Astrocyte of the spinal cord (primary cell): ENCODE results near the gene IL15.

ENCODE experiments used
- DNase-seq: peaks from one replicate; pipeline ENCODE4 v3.0.0; 2011; ENCODE audit warnings: low read depth, low spot score
- H3K4me3 ChIP-seq: 2 replicates; pipeline ENCODE4 v1.5.1; 2011; ENCODE audit warnings: low read depth, mild to moderate bottlenecking, low read length, moderate library complexity
- CTCF ChIP-seq: IDR thresholded peaks from 2 replicates; pipeline ENCODE4 v1.5.1; 2012; ENCODE audit warnings: low read depth, mild to moderate bottlenecking, low read length, inconsistent platforms
- in situ Hi-C: cut with HindIII; loops from 2 replicates; pipeline ENCODE4 v1.10.0; 2017; ENCODE audit warnings: low sequenced_read_pairs

Gene IL15

GRCh38 chr4:141719585-141719984 lies 83.2 kb downstream of the IL15 start:
- DNase-seq = no peak
- no peak for TF ChIP-seq CTCF
- no peak overlapping the region for H3K4me3 ChIP-seq
- in situ Hi-C loops = no loop called here

GRCh38 chr4:141721174-141721573 lies 84.8 kb downstream of the IL15 start:
- no peak for DNase-seq
- H3K4me3 ChIP-seq = no peak overlapping the region
- in situ Hi-C loops = no loop called here
- no peak for TF ChIP-seq CTCF

DNA sequence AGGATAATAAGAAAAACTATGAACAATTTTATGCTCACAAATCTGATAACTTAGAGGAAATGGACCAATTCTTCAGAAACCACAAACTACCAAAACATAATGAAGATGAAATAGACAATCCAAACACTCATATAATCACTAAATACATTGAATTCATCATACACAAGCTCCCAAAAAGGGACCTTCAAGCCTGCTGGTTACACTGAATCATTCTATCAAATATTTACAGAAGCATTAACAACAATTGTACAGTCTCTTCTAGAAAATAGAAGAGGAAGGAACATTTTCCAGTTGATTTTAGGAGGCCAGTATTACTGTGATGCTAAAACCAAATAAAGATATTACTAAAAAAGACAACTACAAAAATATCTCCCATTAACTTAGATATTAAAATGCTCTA lies 88.3 kb downstream of the IL15 start:
- in situ Hi-C loops = no loop called here
- DNase-seq = no peak
- TF ChIP-seq CTCF = no peak
- no peak overlapping the region for H3K4me3 ChIP-seq

GRCh38 chr4:141727420-141727819 lies 91.0 kb downstream of the IL15 start:
- H3K4me3 ChIP-seq = no peak overlapping the region
- in situ Hi-C loops = no loop called here
- no peak for DNase-seq
- TF ChIP-seq CTCF = no peak

GRCh38 chr4:141730805-141731204 lies 94.4 kb downstream of the IL15 start:
- no peak overlapping the region for H3K4me3 ChIP-seq
- no peak for TF ChIP-seq CTCF
- peak; percentile 5 for DNase-seq
- in situ Hi-C loops = no loop called here

DNA sequence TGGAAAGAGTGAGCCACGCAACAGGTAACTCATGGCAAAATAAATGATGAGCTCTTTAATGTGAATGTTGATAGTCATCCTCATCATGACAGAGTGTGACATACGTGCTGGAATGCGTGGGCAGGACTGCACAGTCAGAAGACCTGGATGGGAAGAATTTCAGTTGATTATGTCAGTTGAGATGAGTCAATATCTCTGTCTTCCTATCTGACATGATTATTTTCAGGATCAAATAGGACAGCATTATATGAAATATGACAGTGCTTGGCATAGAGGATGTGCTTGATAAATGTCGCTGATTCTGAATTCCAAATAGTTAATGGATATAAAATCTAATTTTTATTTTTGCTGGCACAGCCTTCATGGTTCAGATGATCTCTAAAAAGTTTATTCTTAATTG lies 95.1 kb downstream of the IL15 start:
- no peak overlapping the region for H3K4me3 ChIP-seq
- no peak for TF ChIP-seq CTCF
- in situ Hi-C loops = no loop called here
- no peak for DNase-seq

- no peak for DNase-seq
- H3K4me3 ChIP-seq = no peak overlapping the region
- in situ Hi-C loops = no loop called here
- TF ChIP-seq CTCF = no peak
These were observed 103.3 kb downstream of the IL15 start for GRCh38 chr4:141739636-141740035.
